ENCODE measurements around the gene STX3. TPM values are rescaled to one million over a fixed set of nuclear protein-coding genes. Genes with fewer than 3 reads are reported as not detected.

The STX3 gene
- total RNA-seq, 1 donor from 2014 or later, result 22.1 TPM

GRCh38 chr11:59800390-59801025 lies 45.3 kb downstream of the STX3 start:
- TF ChIP-seq CTCF (IDR thresholded peaks at IDR 0.05), result no peak
- peaks cover 26% of the 10 kb centered on the region for H3K36me3 Mint-ChIP-seq (ENCODE audit: low read depth)
- no peak for DNase-seq (ENCODE audit: low spot score)
- no peak overlapping the region for H3K4me3 Mint-ChIP-seq (ENCODE audit: unreplicated experiment)
- H3K27ac Mint-ChIP-seq (ENCODE audit: unreplicated experiment), result no peak overlapping the region
- H3K9me3 Mint-ChIP-seq (ENCODE audit: low read depth), result no peaks in the 10 kb centered on the region
- H3K4me1 Mint-ChIP-seq (ENCODE audit: low read depth), result no peaks in the 10 kb centered on the region
- H3K27me3 Mint-ChIP-seq (ENCODE audit: low read depth), result no peaks in the 10 kb centered on the region

GRCh38 chr11:59801160-59801706 lies 46.1 kb downstream of the STX3 start:
- no peaks in the 10 kb centered on the region for H3K27me3 Mint-ChIP-seq (ENCODE audit: low read depth)
- no peak for DNase-seq (ENCODE audit: low spot score)
- H3K4me3 Mint-ChIP-seq (ENCODE audit: unreplicated experiment), result no peak overlapping the region
- H3K4me1 Mint-ChIP-seq (ENCODE audit: low read depth), result no peaks in the 10 kb centered on the region
- no peak overlapping the region for H3K27ac Mint-ChIP-seq (ENCODE audit: unreplicated experiment)
- no peaks in the 10 kb centered on the region for H3K9me3 Mint-ChIP-seq (ENCODE audit: low read depth)
- TF ChIP-seq CTCF (IDR thresholded peaks at IDR 0.05), result no peak
- H3K36me3 Mint-ChIP-seq (ENCODE audit: low read depth), result peaks cover 20% of the 10 kb centered on the region

- H3K9me3 Mint-ChIP-seq (ENCODE audit: low read depth), result no peaks in the 10 kb centered on the region
- no peak for DNase-seq (ENCODE audit: low spot score)
- peaks cover 24% of the 10 kb centered on the region for H3K36me3 Mint-ChIP-seq (ENCODE audit: low read depth)
- no peaks in the 10 kb centered on the region for H3K27me3 Mint-ChIP-seq (ENCODE audit: low read depth)
- no peak overlapping the region for H3K4me3 Mint-ChIP-seq (ENCODE audit: unreplicated experiment)
- no peak for TF ChIP-seq CTCF (IDR thresholded peaks at IDR 0.05)
- H3K27ac Mint-ChIP-seq (ENCODE audit: unreplicated experiment), result peak overlapping the region; percentile 68
- H3K4me1 Mint-ChIP-seq (ENCODE audit: low read depth), result no peaks in the 10 kb centered on the region
These were observed 46.9 kb downstream of the STX3 start for GRCh38 chr11:59801981-59802638.

GRCh38 chr11:59802639-59803176 lies 47.5 kb downstream of the STX3 start:
- H3K36me3 Mint-ChIP-seq (ENCODE audit: low read depth), result peaks cover 20% of the 10 kb centered on the region
- H3K4me1 Mint-ChIP-seq (ENCODE audit: low read depth), result no peaks in the 10 kb centered on the region
- H3K27ac Mint-ChIP-seq (ENCODE audit: unreplicated experiment), result no peak overlapping the region
- DNase-seq (ENCODE audit: low spot score), result no peak
- H3K9me3 Mint-ChIP-seq (ENCODE audit: low read depth), result no peaks in the 10 kb centered on the region
- no peaks in the 10 kb centered on the region for H3K27me3 Mint-ChIP-seq (ENCODE audit: low read depth)
- no peak overlapping the region for H3K4me3 Mint-ChIP-seq (ENCODE audit: unreplicated experiment)
- TF ChIP-seq CTCF (IDR thresholded peaks at IDR 0.05), result peak; percentile 97

GRCh38 chr11:59804061-59804460 lies 48.9 kb downstream of the STX3 start:
- Mint-ChIP-seq H3K36me3 (ENCODE audit: low read depth) (peaks cover 18% of the 10 kb centered on the region), H3K4me1 (ENCODE audit: low read depth) (no peaks in the 10 kb centered on the region), H3K9me3 (ENCODE audit: low read depth) (no peaks in the 10 kb centered on the region), H3K27ac (ENCODE audit: unreplicated experiment) (no peak overlapping the region), H3K27me3 (ENCODE audit: low read depth) (no peaks in the 10 kb centered on the region), H3K4me3 (ENCODE audit: unreplicated experiment) (no peak overlapping the region)
- no peak for DNase-seq (ENCODE audit: low spot score)
- no peak for TF ChIP-seq CTCF (IDR thresholded peaks at IDR 0.05)
